ENCODE results near the gene HPSE2.

The HPSE2 gene

GRCh38 chr10:98513704-98514103, 721.9 kb downstream of the HPSE2 start:
- TF ChIP-seq USF1 (IDR thresholded peaks at IDR 0.05) (no peak), YY1 (IDR thresholded peaks at IDR 0.05; ENCODE audit: low read depth) (no peak), TCF12 (IDR thresholded peaks at IDR 0.05; ENCODE audit: low read depth) (no peak), REST (IDR thresholded peaks at IDR 0.05; ENCODE audit: low read depth) (no peak), CEBPB (IDR thresholded peaks at IDR 0.05) (no peak), NFIC (IDR thresholded peaks at IDR 0.05) (no peak), TAF1 (IDR thresholded peaks at IDR 0.05; ENCODE audit: low read depth) (no peak), RAD21 (IDR thresholded peaks at IDR 0.05; ENCODE audit: low read depth) (no peak), TEAD4 (IDR thresholded peaks at IDR 0.05) (no peak), MAX (IDR thresholded peaks at IDR 0.05) (no peak), ZBTB7A (IDR thresholded peaks at IDR 0.05; ENCODE audit: low read depth) (no peak), CREB1 (IDR thresholded peaks at IDR 0.05; ENCODE audit: low read depth) (no peak)

- TF ChIP-seq CEBPB (IDR thresholded peaks at IDR 0.05): no peak
- TF ChIP-seq FOXM1 (IDR thresholded peaks at IDR 0.05; ENCODE audit: borderline replicate concordance, low read depth): no peak
- TF ChIP-seq CREB1 (IDR thresholded peaks at IDR 0.05; ENCODE audit: low read depth): no peak
- no peak for TF ChIP-seq TEAD4 (IDR thresholded peaks at IDR 0.05)
- no peak for TF ChIP-seq EGR1 (IDR thresholded peaks at IDR 0.05)
- TF ChIP-seq YY1 (IDR thresholded peaks at IDR 0.05; ENCODE audit: low read depth): no peak
- no peak for TF ChIP-seq USF1 (IDR thresholded peaks at IDR 0.05)
- no peak for TF ChIP-seq EP300 (IDR thresholded peaks at IDR 0.05; ENCODE audit: borderline replicate concordance)
- no peak for TF ChIP-seq REST (IDR thresholded peaks at IDR 0.05; ENCODE audit: low read depth)
- TF ChIP-seq RAD21 (IDR thresholded peaks at IDR 0.05; ENCODE audit: low read depth): no peak
- no peak for TF ChIP-seq ZBTB7A (IDR thresholded peaks at IDR 0.05; ENCODE audit: low read depth)
- TF ChIP-seq TAF1 (IDR thresholded peaks at IDR 0.05; ENCODE audit: low read depth): no peak
- TF ChIP-seq NFIC (IDR thresholded peaks at IDR 0.05): no peak
These were observed 723.8 kb downstream of the HPSE2 start for GRCh38 chr10:98511876-98512275.

GRCh38 chr10:98510412-98510995, 725.1 kb downstream of the HPSE2 start:
- TF ChIP-seq TAF1 (IDR thresholded peaks at IDR 0.05; ENCODE audit: low read depth) (no peak), ZBTB7A (IDR thresholded peaks at IDR 0.05; ENCODE audit: low read depth) (no peak), TCF12 (IDR thresholded peaks at IDR 0.05; ENCODE audit: low read depth) (no peak), USF1 (IDR thresholded peaks at IDR 0.05) (no peak), YY1 (IDR thresholded peaks at IDR 0.05; ENCODE audit: low read depth) (no peak), REST (IDR thresholded peaks at IDR 0.05; ENCODE audit: low read depth) (no peak), FOXM1 (IDR thresholded peaks at IDR 0.05; ENCODE audit: borderline replicate concordance, low read depth) (no peak), CEBPB (IDR thresholded peaks at IDR 0.05) (no peak), MAX (IDR thresholded peaks at IDR 0.05) (no peak), TEAD4 (IDR thresholded peaks at IDR 0.05) (no peak), EGR1 (IDR thresholded peaks at IDR 0.05) (no peak), EP300 (IDR thresholded peaks at IDR 0.05; ENCODE audit: borderline replicate concordance) (no peak), CREB1 (IDR thresholded peaks at IDR 0.05; ENCODE audit: low read depth) (no peak), NFIC (IDR thresholded peaks at IDR 0.05) (no peak), RAD21 (IDR thresholded peaks at IDR 0.05; ENCODE audit: low read depth) (no peak)

GRCh38 chr10:98509745-98510144, 725.9 kb downstream of the HPSE2 start:
- no peak for TF ChIP-seq TCF12 (IDR thresholded peaks at IDR 0.05; ENCODE audit: low read depth)
- no peak for TF ChIP-seq CREB1 (IDR thresholded peaks at IDR 0.05; ENCODE audit: low read depth)
- no peak for TF ChIP-seq NFIC (IDR thresholded peaks at IDR 0.05)
- TF ChIP-seq MAX (IDR thresholded peaks at IDR 0.05): no peak
- TF ChIP-seq EP300 (IDR thresholded peaks at IDR 0.05; ENCODE audit: borderline replicate concordance): no peak
- TF ChIP-seq YY1 (IDR thresholded peaks at IDR 0.05; ENCODE audit: low read depth): no peak
- no peak for TF ChIP-seq CEBPB (IDR thresholded peaks at IDR 0.05)
- TF ChIP-seq TAF1 (IDR thresholded peaks at IDR 0.05; ENCODE audit: low read depth): no peak
- TF ChIP-seq RAD21 (IDR thresholded peaks at IDR 0.05; ENCODE audit: low read depth): no peak
- TF ChIP-seq REST (IDR thresholded peaks at IDR 0.05; ENCODE audit: low read depth): no peak
